Measurements from ENCODE around the gene ZNF423. TPM values are rescaled to one million over a fixed set of nuclear protein-coding genes. Genes with fewer than 3 reads are reported as not detected.

Gene ZNF423
- total and polyA plus RNA-seq, 9 of the 15 experiments (the other 6 are each of a cell fraction or from before 2014, with no cell fraction given): not detected

DNA sequence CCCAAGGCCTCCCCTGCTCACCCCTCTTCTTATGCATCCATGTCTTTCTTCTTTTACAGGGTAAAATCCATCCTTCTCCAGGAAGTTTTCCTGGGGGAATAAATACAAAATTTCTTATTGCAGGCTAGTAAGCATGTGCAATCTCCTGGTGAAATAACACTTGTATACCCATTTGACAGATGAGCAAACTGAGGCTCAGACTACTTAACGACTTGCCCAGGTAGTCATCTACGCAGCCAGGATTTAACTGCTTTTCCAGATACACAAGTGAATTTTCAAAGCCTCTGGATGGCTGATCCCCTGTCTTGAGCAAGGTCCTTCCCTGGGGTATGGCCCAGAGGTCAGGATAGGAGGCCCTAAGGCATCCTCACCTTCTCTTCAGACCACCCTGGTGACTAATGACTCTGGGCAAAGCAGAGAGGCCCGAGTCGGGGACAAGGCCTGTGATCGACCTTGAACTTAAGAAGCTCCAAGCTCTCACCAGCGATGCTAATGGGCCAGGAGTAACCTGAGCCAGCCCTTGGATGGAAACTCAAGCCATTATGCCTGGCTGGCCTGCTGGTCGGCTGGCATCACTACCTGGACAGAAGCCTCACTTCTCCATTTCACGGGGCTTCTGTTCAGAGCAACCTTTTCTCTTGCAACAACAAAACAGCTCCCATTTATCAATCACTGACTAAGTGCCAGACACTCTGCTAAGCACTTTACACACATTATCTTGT lies 33.1 kb downstream of the ZNF423 start:
- Histone ChIP-seq H3K4me3 (no peak overlapping the region), H4K20me1 (replicated peaks; ENCODE audit: control insufficient read depth, insufficient read depth, low read length) (no peaks in the 10 kb centered on the region), H3K79me2 (ENCODE audit: control insufficient read depth, insufficient read depth, low read length) (no peaks in the 10 kb centered on the region), H3K27ac (ENCODE audit: extremely low read depth, low read depth, low read length) (no peak overlapping the region), H3K9me1 (ENCODE audit: control insufficient read depth, insufficient read depth, low read length) (no peaks in the 10 kb centered on the region), H2AFZ (ENCODE audit: low read depth, low read length) (no peak overlapping the region), H3K4me2 (ENCODE audit: insufficient read depth, low read length) (no peak overlapping the region), H3K36me3 (ENCODE audit: control insufficient read depth, insufficient read depth, low read length) (no peaks in the 10 kb centered on the region), H3K27me3 (ENCODE audit: control insufficient read depth in 2 of 2, insufficient read depth in 2 of 2, low read length in 2 of 2) (peaks cover 12 to 26% of the 10 kb centered on the region in 2 experiments; a peak in 4 of 5 replicates), H3K9me3 (replicated peaks; ENCODE audit: control insufficient read depth, insufficient read depth, low read depth, low read length) (no peaks in the 10 kb centered on the region), H3K4me1 (replicated peaks in 1 of 2; ENCODE audit: control insufficient read depth in 2 of 2, insufficient read depth in 2 of 2, low read length in 2 of 2) (no peaks in the 10 kb centered on the region), H3K9ac (ENCODE audit: insufficient read depth in 1 of 2, low read depth in 2 of 2, low read length in 2 of 2) (no peak overlapping the region)
- no peak for FAIRE-seq
- WGBS (ENCODE audit: insufficient coverage, low coverage, missing lambda C conversion rate): 0% methylated on average over 8 of the region's 8 CpGs
- ChIA-PET POLR2A (no interaction called here), CTCF (ENCODE audit: low intra/inter-chr PET ratio) (no interaction called here)
- intact Hi-C loops (cut with micrococcal nuclease) (no loop called here), in situ Hi-C loops (cut with MboI) (no loop called here)
- ATAC-seq: no peak
- no TSS peak for BruUV-seq (replicated peaks)
- TF ChIP-seq PTBP1 (IDR thresholded peaks at IDR 0.05; ENCODE audit: low read depth, low read length) (no peak), RBM25 (IDR thresholded peaks at IDR 0.05; ENCODE audit: low read depth, low read length, severe bottlenecking) (peak; percentile 64)
- DNase-seq (ENCODE audit: extremely low read depth in 1 of 4, low spot score in 3 of 4): no peak

DNA sequence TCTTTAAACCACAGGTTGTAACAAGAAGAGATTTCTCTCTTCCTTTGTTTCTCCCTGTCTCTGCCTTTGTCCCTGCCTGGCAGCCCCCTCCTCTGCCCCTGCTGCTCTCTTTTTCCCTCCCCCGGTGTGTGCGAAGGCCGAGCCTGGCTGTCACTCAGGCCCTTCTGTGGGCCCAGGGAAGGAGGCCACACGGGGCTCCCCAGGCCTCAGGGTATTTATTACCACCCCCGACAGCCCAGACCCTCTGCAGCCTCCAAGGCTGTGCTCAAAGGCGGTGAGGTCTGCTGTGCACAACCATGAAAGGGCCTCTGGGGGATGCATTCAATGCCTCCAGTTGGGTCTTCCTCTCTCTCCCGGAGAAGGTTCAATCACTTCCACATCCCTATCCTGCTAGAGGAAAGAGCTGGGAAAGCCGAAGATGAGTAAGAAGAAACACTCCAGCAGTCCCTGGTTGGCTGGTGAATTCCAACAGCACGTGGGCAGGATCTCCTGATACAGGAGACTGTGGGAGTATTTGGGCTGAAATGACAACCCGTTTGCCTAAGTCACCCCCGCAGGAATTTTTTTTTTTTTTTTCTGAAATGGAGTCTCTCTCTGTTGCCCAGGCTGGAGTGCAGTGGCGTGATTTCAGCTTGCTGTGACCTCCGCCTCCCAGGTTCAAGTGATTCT lies 34.2 kb downstream of the ZNF423 start:
- FAIRE-seq (no peak), ATAC-seq (no peak), DNase-seq (ENCODE audit: extremely low read depth in 1 of 4, low spot score in 3 of 4) (no peak)
- Histone ChIP-seq H3K36me3 (ENCODE audit: control insufficient read depth, insufficient read depth, low read length) (no peaks in the 10 kb centered on the region), H3K9ac (ENCODE audit: insufficient read depth in 1 of 2, low read depth in 2 of 2, low read length in 2 of 2) (no peak overlapping the region), H3K4me1 (replicated peaks in 1 of 2; ENCODE audit: control insufficient read depth in 2 of 2, insufficient read depth in 2 of 2, low read length in 2 of 2) (no peaks in the 10 kb centered on the region), H3K79me2 (ENCODE audit: control insufficient read depth, insufficient read depth, low read length) (no peaks in the 10 kb centered on the region), H2AFZ (ENCODE audit: low read depth, low read length) (no peak overlapping the region), H3K27ac (ENCODE audit: extremely low read depth, low read depth, low read length) (no peak overlapping the region), H3K4me2 (ENCODE audit: insufficient read depth, low read length) (no peak overlapping the region), H3K9me1 (ENCODE audit: control insufficient read depth, insufficient read depth, low read length) (no peaks in the 10 kb centered on the region), H3K27me3 (ENCODE audit: control insufficient read depth in 2 of 2, insufficient read depth in 2 of 2, low read length in 2 of 2) (peaks cover 7 to 23% of the 10 kb centered on the region in 2 experiments), H3K9me3 (replicated peaks; ENCODE audit: control insufficient read depth, insufficient read depth, low read depth, low read length) (no peaks in the 10 kb centered on the region), H3K4me3 (no peak overlapping the region), H4K20me1 (replicated peaks; ENCODE audit: control insufficient read depth, insufficient read depth, low read length) (no peaks in the 10 kb centered on the region)
- intact Hi-C loops (cut with micrococcal nuclease): no loop called here
- BruUV-seq (replicated peaks): no TSS peak
- in situ Hi-C loops (cut with MboI): no loop called here
- ChIA-PET CTCF (ENCODE audit: low intra/inter-chr PET ratio) (no interaction called here), POLR2A (interaction anchor here (0.7 kb wide), 1 partner anchor 156 kb away, joined by 3 read pairs; no protein-coding TSS in a partner anchor)
- 4% methylated on average over 12 of the region's 13 CpGs for WGBS (ENCODE audit: insufficient coverage, low coverage, missing lambda C conversion rate)
- TF ChIP-seq GATAD2B (IDR thresholded peaks at IDR 0.05; ENCODE audit: borderline replicate concordance) (no peak), POLR2G (IDR thresholded peaks at IDR 0.05; ENCODE audit: low read depth, low read length) (no peak), XRCC5 (IDR thresholded peaks at IDR 0.05; ENCODE audit: low read depth, low read length) (no peak), ZNF12 (CRISPR knock-in tag; IDR thresholded peaks at IDR 0.05) (no peak)
- TF ChIP-seq, protein P1, sequence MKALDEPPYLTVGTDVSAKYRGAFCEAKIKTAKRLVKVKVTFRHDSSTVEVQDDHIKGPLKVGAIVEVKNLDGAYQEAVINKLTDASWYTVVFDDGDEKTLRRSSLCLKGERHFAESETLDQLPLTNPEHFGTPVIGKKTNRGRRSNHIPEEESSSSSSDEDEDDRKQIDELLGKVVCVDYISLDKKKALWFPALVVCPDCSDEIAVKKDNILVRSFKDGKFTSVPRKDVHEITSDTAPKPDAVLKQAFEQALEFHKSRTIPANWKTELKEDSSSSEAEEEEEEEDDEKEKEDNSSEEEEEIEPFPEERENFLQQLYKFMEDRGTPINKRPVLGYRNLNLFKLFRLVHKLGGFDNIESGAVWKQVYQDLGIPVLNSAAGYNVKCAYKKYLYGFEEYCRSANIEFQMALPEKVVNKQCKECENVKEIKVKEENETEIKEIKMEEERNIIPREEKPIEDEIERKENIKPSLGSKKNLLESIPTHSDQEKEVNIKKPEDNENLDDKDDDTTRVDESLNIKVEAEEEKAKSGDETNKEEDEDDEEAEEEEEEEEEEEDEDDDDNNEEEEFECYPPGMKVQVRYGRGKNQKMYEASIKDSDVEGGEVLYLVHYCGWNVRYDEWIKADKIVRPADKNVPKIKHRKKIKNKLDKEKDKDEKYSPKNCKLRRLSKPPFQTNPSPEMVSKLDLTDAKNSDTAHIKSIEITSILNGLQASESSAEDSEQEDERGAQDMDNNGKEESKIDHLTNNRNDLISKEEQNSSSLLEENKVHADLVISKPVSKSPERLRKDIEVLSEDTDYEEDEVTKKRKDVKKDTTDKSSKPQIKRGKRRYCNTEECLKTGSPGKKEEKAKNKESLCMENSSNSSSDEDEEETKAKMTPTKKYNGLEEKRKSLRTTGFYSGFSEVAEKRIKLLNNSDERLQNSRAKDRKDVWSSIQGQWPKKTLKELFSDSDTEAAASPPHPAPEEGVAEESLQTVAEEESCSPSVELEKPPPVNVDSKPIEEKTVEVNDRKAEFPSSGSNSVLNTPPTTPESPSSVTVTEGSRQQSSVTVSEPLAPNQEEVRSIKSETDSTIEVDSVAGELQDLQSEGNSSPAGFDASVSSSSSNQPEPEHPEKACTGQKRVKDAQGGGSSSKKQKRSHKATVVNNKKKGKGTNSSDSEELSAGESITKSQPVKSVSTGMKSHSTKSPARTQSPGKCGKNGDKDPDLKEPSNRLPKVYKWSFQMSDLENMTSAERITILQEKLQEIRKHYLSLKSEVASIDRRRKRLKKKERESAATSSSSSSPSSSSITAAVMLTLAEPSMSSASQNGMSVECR (CRISPR knock-in tag; IDR thresholded peaks at IDR 0.05): no peak
- TF ChIP-seq, protein P2, sequence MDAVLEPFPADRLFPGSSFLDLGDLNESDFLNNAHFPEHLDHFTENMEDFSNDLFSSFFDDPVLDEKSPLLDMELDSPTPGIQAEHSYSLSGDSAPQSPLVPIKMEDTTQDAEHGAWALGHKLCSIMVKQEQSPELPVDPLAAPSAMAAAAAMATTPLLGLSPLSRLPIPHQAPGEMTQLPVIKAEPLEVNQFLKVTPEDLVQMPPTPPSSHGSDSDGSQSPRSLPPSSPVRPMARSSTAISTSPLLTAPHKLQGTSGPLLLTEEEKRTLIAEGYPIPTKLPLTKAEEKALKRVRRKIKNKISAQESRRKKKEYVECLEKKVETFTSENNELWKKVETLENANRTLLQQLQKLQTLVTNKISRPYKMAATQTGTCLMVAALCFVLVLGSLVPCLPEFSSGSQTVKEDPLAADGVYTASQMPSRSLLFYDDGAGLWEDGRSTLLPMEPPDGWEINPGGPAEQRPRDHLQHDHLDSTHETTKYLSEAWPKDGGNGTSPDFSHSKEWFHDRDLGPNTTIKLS (IDR thresholded peaks at IDR 0.05; ENCODE audit: borderline replicate concordance, low read depth): no peak
